Activated gamma-delta T cell treated with anti-CD3 and anti-CD28 coated beads, Interleukin-2, amount 50 U/mL, for 16 hours (primary cell): Measurements from ENCODE around the gene MSANTD3.
A peak's percentile ranks its signal among the peaks of the same experiment; 100 is the strongest.

Source experiments
- DNase-seq: peaks from one replicate; pipeline ENCODE4 v3.0.0-alpha.2; 2020; ENCODE audit warnings: low read depth

MSANTD3 gene

GRCh38 chr9:100465761-100466160 is 38.8 kb downstream of the MSANTD3 start:
- DNase-seq, result no peak

GRCh38 chr9:100466171-100466828 is 39.4 kb downstream of the MSANTD3 start:
- no peak for DNase-seq

- DNase-seq, result no peak
Observed at GRCh38 chr9:100466829-100467221, 39.9 kb downstream of the MSANTD3 start.

GRCh38 chr9:100468041-100468440 is 41.1 kb downstream of the MSANTD3 start:
- DNase-seq, result no peak

- DNase-seq, result no peak
Observed at GRCh38 chr9:100472268-100472667, 45.3 kb downstream of the MSANTD3 start.

GRCh38 chr9:100472788-100473275 is 45.9 kb downstream of the MSANTD3 start, which contains the start of gene TMEFF1:
Gene TMEFF1 (plus strand): TSS chr9:100473149. CDS start chr9:100473545, 396 bp downstream.
- peak; percentile 17 for DNase-seq

- peak; percentile 2 for DNase-seq
Observed at GRCh38 chr9:100473276-100474081, 46.5 kb downstream of the MSANTD3 start.

- DNase-seq, result no peak
Observed at GRCh38 chr9:100474082-100474923, 47.4 kb downstream of the MSANTD3 start.

- DNase-seq, result no peak
Observed at GRCh38 chr9:100474924-100475276, 48.0 kb downstream of the MSANTD3 start.

- no peak for DNase-seq
Observed at GRCh38 chr9:100477241-100477640, 50.3 kb downstream of the MSANTD3 start.

GRCh38 chr9:100478192-100478591 is 51.2 kb downstream of the MSANTD3 start:
- no peak for DNase-seq

GRCh38 chr9:100479820-100480219 is 52.9 kb downstream of the MSANTD3 start:
- DNase-seq, result no peak

- DNase-seq, result no peak
Observed at GRCh38 chr9:100485196-100485595, 58.3 kb downstream of the MSANTD3 start.

GRCh38 chr9:100486479-100487176 is 59.7 kb downstream of the MSANTD3 start:
- DNase-seq, result no peak

- no peak for DNase-seq
Observed at GRCh38 chr9:100488177-100488576, 61.2 kb downstream of the MSANTD3 start.

GRCh38 chr9:100489836-100490235 is 62.9 kb downstream of the MSANTD3 start:
- DNase-seq, result no peak

GRCh38 chr9:100492952-100493351 is 66.0 kb downstream of the MSANTD3 start:
- no peak for DNase-seq

GRCh38 chr9:100498592-100498991 is 71.6 kb downstream of the MSANTD3 start:
- DNase-seq, result no peak

GRCh38 chr9:100499460-100499859 is 72.5 kb downstream of the MSANTD3 start:
- DNase-seq, result no peak

- no peak for DNase-seq
Observed at GRCh38 chr9:100499866-100500265, 72.9 kb downstream of the MSANTD3 start.
